Measurements from ENCODE around the gene CCDC86.

CCDC86 gene

GRCh38 chr11:60854140-60854846, 12.4 kb downstream of the CCDC86 start:
- DNase-seq: no peak

GRCh38 chr11:60854847-60855725, 13.2 kb downstream of the CCDC86 start:
- DNase-seq: no peak

GRCh38 chr11:60855726-60856633, 14.1 kb downstream of the CCDC86 start, which contains the start of gene PTGDR2:
TSS of gene PTGDR2 (minus strand) at chr11:60855950. CDS start at chr11:60853722, 2,228 bp downstream.
- DNase-seq: no peak

- DNase-seq: no peak
Observed at GRCh38 chr11:60857378-60858232, 15.7 kb downstream of the CCDC86 start.

- no peak for DNase-seq
Observed at GRCh38 chr11:60858236-60858635, 16.3 kb downstream of the CCDC86 start.

- no peak for DNase-seq
Observed at GRCh38 chr11:60858731-60859464, 17.0 kb downstream of the CCDC86 start.

- no peak for DNase-seq
Observed at GRCh38 chr11:60859616-60860250, 17.8 kb downstream of the CCDC86 start.

- DNase-seq: no peak
Observed at GRCh38 chr11:60860943-60861342, 19.0 kb downstream of the CCDC86 start.

- DNase-seq: no peak
Observed at GRCh38 chr11:60862171-60862570, 20.3 kb downstream of the CCDC86 start.

GRCh38 chr11:60863550-60864521, 21.9 kb downstream of the CCDC86 start:
- no peak for DNase-seq

GRCh38 chr11:60864856-60865513, 23.1 kb downstream of the CCDC86 start:
- DNase-seq: no peak

GRCh38 chr11:60866911-60867870, 25.3 kb downstream of the CCDC86 start, which contains the start of gene ZP1:
TSS of gene ZP1 (plus strand) at chr11:60867542. CDS start at chr11:60867562, 20 bp downstream.
- peak; percentile 81 for DNase-seq

GRCh38 chr11:60867871-60868681, 26.2 kb downstream of the CCDC86 start:
- DNase-seq: peak; percentile 80

GRCh38 chr11:60868682-60869450, 27.0 kb downstream of the CCDC86 start:
- no peak for DNase-seq

- no peak for DNase-seq
Observed at GRCh38 chr11:60869451-60869825, 27.5 kb downstream of the CCDC86 start.

GRCh38 chr11:60870276-60870675, 28.4 kb downstream of the CCDC86 start:
- peak; percentile 94 for DNase-seq
